HG02610 (cell line): ENCODE measurements around the gene TOMM20.
"Not testable (repeated sequence)": the region's sequence is repeated elsewhere in the genome, so short reads cannot be mapped to it uniquely, and the experiment has no call there.

ENCODE experiments used
- ATAC-seq: cut with Tn5 transposase; IDR thresholded peaks from one replicate; pipeline ENCODE4 v1.9.1; 2021; ENCODE audit warnings: mild to moderate bottlenecking, moderate library complexity; ENCODE audit not compliant: unreplicated experiment

TOMM20 gene

DNA sequence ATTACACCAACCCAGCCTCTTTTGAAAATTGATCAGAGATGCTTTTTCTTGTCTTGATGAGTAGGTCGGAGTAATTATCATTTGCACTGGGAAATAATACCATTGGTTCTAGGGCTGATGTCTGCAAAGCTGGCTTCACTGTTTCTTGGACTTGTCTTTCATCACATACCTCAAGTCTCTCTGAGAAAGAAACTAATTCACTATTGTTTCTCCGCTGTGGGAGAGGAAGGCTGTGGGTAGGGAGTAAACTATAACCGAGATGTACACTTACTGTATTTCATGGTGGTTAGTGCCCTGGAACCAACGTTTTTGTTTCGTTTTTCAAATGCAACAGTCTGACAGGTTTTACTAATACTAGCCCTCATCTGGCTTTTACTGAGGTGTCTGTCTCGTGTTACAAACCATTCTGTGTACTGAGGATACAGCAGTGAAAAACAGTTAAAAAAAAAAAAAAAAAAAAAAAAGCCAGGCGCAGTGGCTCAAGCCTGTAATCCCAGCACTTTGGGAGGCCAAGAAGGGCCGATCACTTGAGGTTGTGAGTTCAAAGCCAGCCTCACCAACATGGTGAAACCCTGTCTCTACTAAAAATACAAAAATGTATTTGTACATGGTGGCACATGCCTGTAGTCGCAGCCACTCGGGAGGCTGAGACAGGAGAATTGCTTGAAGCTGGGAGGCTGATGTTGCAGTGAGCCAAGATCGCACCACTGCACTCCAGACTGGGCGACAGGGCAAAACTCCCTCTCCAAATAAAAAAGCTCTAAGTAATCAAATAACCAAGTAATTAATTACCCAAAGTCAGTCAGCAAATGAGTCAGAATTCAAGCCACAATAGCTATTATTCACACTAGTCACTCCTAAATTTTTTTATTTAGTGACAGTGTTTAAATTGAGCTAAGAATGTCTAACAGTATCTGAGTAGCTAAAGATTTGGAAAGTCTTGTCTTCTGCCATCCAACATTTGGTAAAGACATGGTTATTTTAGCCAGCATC lies 23.3 kb downstream of the TOMM20 start:
- peak; percentile 85 for ATAC-seq

DNA sequence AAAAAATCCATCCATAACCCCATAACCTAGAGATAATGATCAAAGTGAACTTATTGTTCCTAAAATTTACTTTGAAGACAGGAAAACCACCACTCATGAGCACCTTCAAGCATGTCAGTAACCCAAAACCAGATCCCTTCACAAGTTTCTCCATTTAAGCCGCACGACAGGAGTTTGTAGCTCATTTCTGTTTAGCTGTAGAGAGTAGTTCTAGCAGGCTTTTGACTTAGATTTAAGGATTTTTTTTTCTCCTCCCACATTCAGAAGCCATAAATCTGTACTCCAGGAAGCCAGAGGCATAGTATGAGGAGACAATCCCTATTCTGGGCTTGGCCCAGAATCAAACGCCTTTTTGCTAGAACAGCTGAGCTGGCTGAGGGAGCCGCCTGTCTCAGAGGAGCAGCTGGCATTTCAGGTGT lies 25.6 kb downstream of the TOMM20 start:
- no peak for ATAC-seq

DNA sequence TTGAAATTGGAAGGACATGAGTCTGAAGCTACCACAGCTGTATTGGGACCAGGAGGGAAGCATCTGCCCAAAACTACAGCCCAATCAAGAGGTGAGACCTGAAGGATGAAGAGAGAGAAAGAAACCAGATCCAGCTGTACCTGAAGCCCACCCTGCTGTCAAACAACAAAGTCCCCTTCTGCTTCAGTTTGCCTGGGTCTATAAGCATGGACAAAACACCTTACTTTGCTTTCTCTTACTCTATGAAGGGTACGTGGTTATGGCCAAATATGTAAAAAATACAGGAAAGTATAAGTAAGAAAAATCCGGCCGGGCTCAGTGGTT lies 26.4 kb downstream of the TOMM20 start:
- ATAC-seq, result no peak

DNA sequence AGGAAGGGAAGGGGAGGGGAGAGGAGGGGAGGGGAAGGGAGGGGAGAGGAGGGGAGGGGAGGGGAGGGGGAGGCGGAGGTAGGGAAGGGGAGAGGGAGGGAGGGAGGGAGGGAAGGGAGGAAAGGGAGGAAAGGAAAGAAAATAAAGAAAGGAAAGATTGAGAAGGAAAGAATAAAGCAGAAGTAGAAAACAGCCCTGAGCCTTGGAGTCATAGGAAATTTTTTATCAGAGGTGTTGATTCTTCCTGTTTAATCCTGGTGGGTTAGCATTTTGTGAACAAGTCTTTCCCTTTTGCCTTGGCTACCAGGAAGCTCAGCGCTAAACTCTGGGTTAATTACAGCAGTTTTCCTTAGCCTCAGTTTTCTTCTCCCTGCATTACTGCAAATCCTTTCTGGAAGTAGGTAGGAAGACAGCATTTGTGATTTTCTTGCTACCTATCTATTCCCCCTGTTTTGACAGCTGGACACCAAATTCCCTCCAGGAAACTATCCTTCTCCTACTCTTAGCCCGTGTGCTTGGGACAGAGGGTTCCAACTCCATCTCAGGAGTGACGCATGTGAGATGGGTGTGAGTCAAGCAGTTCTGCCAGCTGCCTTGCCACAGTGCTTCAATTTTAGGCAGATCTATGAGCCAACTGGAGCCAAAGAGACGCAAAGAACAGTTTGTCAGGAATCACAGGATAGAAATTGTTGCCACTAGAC lies 26.9 kb downstream of the TOMM20 start:
- ATAC-seq, result no peak

DNA sequence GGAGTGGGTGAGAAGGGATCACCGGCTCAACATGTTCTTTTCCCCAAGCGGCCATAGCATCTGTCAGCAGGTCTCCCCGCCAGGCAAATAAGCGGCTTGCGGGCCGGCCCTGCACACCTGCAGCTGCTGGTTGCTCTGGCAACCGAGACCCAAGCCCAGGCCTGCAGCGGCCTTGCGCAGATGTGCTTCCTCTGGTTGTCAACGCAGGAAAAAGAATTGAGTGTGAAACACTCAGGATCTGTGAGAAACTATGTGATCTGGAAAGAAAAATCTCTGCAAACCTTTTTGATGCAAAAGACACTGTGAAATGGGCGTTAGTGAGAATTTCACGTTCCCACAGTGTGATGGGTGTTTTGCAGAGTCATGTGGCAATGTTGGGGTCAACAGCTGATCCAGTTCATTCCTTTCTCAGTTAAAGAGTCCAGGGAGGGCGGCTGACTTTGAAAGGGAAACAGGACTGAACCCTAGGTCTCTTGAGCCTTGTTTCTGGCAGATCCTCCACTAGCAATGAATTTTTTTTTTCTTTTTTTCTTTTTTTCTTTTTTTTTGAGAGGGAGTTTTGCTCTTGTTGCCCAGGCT lies 28.4 kb downstream of the TOMM20 start:
- no peak for ATAC-seq

DNA sequence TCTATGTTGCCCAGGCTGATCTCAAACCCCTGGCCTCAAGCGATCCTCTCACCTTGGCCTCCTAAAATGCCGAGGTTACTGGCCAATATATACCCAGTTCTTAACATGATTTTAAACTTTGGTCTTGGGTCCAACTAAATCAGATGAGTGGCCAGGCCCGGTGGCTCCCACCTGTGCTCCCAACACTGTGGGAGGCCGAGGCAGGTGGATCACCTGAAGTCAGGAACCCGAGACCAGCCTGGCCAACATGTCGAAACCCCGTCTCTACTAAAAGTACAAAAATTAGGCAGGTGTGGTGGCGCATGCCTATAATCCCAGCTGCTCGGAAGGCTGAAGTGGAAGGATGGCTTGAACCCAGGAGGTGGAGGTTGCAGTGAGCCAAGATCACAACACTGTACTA lies 29.6 kb downstream of the TOMM20 start:
- ATAC-seq, result no peak

DNA sequence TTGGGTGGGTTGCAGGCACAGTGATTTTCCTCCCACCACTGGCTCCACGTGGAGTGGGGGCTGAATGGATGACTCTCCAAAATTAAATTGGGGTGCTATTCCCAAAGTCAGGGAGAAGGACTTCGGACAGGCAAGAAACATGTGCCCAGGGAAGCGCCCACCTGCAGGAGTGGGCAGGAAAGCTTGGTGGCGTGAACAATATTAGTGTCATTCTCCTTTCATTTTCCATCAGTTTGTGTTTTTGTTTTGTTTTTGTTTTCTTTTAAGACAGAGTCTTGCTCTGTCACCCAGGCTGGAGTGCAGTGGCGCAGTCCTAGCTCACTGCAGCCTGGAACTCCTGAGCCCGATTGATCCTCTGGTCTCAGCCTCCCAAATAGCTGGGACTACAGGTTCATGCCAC lies 30.1 kb downstream of the TOMM20 start:
- no peak for ATAC-seq

DNA sequence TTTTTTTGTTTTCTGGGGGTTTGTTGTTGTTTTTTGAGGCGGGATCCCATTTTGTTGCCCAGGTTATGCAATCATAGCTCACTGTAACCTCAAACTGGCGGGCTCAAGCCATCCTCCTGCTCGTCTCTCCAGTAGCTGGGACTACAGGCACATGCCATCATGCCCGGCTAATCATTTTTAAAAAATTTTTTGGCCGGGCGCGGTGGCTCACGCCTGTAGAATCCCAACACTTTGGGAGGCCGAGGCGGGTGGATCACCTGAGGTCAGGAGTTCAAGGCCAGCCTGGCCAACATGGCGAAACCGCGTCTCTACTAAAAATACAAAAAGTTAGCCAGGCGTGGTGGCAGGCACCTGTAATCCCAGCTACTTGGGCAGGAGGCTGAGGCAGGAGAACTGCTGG lies 31.1 kb downstream of the TOMM20 start:
- ATAC-seq, result not testable (repeated sequence)

DNA sequence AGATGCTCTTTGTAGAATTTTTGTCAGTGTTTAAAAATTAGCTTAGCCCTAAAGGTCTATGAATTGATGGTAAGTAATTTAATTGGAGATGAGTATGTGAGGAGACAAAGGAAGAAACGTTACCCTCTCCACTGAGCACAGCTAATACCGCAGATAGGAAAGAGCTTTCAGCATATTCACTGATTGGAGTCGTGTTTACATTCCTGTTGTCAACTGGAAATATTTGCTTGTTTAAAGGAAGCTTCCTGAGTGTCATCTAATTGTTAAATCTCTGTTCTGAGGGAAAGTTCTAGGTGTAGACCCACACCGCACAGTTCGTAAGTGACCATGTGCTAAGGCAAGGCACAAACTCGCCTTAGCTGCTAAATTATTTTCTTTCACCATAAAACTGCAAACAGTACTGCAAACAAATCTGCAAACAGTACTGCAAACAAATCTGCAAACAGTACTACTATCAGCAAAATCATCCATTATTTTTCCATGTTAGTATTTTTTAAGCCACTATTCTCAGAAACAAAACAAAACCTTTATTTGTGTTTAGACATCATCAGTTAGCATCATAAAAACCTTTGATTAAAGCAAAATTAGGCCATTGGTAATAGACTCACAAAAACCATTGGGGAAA lies 32.6 kb downstream of the TOMM20 start:
- ATAC-seq, result no peak

DNA sequence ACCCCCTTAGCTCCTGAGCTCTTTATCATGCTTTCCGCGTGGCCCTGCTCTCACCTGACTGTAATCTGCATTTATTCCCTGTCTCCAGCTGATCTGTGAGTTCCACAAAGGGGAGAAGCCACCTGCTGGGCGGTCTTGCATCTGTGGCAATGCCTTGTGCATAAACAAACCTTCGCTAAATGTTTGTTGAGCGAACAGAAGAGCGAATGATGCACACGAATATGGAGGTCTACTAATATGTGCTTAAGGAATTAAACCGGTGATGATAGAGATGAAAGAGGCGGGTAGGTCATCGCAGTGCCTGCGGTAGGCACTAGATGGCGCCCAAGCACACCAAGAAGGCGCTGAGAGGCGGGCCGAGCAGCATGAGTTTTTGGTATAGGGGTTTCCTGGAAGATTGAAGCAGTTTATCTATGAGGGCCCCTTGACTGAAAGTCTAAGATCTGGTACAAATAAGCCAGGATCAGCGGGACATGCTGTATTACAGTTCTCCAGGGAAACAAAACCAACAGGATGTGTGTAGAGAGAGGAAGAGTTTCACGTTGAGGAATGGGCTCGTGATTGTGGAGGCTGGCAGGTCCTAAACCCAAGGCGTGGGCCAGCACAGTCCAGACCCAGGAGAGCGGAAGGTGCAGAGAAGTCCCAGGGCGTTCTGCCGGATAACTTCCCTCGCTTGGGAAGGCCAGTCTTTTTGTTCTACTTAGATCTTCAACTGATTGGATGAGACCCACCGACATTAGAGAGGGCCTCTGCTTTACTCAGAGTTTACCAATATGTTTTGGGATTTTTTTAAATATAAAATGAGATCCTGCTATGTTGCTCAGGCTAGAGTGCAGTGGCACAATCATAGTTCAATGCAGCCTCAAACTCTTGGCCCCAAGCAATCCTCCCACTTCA lies 34.7 kb downstream of the TOMM20 start:
- peak; percentile 63 for ATAC-seq

DNA sequence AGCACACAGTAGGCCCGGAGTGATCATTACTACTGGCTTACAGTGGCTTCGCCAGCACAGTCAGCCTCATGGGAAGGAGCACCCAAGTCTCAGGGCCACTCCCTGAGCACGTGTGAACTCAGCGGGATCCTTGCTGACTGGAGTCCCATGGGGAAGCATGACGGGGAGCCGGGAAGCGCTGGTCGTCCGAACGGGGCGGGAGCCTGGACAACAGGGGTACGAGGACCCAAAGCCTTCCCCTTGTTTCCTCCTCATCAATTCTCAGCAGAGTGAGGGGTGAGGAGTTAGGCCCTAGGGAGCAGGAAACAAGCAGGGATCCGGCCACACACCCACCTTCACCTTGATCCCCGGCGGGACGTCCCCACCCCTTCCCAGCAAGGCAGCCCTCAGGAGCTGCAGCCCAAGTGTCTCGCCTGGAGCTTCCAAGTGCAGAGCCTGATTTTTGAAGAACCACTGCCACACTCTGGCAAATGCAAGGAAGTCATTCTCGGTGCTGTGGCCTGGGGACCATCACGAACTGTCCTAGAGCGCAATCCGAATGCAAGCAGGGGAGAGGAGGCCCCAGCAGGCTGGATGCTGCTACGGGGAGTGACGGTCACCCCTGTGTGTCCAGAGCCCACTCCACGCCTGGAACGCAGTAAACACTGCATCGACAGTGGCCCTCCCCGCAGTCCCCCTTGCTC lies 35.5 kb downstream of the TOMM20 start:
- ATAC-seq, result no peak

DNA sequence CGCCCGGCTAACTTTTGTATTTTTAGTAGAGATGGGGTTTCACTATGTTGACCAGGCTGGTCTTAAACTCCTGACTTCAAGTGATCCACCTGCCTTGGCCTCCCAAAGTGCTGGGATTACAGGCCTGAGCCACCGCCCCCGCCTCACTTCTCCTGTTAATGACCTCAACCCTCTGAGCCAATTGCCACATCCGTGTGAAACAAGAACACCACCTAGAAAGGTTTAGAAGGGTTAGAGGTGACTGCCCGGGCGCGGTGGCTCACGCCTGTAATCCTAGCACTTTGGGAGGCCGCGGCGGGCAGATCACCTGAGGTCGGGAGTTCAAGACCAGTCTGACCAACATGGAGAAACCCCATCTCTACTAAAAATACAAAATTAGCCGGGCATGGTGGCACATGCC lies 36.2 kb downstream of the TOMM20 start:
- ATAC-seq, result not testable (repeated sequence)

DNA sequence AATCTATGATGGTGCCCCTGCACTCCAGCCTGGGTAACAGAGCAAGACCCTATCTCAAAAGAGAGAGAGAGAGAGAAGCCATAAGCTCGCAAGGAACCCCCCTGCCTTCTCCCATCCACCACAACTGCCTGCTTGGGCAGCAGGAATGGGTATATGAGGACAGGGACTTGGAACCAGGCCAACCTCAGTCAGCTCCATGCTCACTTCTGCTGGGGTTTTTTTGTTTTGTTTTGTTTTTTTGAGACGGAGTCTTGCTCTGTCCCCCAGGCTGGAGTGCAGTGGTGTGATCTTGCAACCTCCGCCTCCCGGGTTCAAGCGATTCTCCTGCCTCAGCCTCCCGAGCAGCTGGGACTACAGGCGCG lies 36.6 kb downstream of the TOMM20 start:
- ATAC-seq, result not testable (repeated sequence)

DNA sequence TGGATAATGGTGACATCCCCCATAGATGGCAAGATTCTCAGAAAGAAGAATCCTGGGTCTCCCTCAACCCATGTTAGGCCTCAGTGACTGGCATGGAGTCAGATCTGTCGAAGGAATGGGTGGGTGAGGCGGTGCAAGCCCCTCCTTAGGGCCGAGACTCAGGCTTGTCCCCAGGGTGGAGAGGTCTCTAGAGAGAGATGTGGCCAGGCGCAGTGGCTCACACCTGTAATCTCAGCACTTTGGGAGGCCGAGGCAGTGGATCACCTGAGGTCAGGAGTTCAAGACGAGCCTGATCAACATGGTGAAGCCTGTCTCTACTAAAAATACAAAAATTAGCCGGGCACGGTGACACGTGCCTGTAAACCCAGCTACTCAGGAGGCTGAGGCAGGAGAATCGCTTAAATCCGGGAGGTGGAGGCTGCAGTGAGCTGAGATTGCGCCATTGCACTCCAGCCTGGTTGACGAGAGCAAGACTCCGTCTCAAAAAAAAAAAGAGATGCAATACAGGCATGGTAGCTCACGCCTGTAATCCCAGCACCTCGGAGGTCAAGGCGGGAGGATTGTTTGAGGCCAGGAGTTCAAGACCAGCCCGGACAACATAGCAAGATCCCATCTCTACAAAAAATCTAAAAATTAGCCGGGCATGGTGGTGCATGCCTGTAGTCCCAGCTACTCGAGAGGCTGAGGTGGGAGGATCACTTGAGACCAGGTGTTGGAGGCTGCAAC lies 37.2 kb downstream of the TOMM20 start:
- ATAC-seq, result not testable (repeated sequence)

DNA sequence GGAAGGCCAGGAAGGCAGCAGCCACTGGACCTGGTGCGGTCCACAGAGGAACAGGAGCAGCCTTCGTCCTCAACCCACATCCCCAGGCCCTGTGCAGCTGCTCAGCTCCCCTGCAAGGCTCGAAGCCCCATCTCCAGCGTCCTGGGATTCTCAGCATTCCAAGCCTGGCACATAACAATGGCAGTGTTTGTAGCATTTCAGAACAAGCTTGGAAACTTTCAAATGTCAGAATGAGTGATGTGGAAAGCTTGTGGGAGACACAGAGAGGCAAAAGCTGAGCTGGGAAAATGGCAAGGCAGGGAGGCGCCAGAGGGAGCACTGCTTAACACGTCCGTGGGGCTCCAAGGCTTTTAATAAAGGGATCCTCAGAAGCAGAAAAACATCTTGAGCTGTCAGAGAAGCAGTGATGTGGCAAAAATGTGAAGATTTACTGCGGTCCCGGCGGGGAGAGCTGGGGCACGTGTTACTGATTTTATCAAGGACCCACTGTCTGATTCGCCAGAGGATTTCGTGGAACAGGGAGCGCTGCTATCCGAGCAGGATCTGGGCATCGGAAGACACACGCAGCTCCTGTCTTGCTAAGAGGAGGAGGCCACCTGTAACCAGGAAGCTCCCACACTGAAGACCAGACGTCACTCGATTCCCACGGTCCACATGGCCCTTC lies 38.1 kb downstream of the TOMM20 start:
- ATAC-seq, result no peak

DNA sequence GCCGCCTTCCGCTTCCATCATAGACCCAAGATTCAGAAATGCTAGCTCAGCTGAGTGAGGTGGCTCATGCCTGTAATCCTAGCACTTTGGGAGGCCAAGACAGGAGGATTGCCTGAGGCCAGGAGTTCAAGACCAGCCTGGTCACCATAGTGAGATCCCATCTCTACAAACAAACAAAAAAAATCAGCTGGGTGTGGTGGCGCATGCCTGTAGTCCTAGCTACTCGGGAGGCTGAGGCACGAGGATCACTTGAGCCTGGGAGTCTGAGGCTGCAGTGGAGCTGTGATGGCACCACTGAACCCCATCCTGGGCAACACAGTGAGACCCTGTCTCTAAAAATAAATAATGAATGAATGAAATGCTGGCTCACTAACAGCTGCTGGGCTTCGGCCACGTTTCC lies 39.7 kb downstream of the TOMM20 start:
- no peak for ATAC-seq

DNA sequence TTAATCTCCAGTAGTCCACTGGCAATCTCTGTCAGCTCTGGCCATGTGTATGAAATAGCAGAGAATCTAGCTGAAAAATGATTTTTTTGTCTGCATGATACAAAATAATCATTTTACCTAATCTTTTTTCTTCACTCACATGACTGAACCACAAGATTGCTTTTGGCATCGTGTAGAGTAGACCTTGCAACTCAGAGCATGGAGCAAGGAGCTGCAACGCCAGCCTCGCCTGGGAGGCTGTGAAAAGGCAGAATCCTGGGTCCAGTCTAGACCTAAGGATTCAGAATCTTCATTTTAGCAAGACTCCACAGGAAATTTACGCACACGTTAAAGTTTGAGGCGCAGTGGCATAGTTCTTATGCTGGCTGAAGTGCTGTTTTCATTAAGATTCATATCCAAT lies 40.2 kb downstream of the TOMM20 start:
- no peak for ATAC-seq

DNA sequence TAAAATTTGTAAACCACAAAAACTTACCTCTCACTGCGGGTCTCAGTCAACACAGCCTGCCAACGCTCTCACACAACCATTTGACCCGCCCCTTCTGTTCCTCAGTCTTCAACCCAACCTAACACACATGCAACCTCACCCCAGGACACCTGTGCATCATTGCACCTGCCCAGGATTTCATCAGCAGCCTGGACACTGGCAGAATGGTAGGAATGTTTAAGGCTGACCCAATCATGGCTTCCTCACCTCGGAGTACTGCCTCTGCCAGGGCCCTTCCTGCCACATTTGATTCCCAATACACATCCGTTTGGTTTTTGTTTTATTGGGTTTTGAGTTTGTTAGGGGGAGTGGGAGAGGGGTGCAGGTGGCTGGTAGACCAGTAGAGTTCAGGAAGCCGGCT lies 40.7 kb downstream of the TOMM20 start:
- no peak for ATAC-seq
